HG03108 (cell line): Measurements from ENCODE around the gene IFIH1.

ENCODE experiments used
- ATAC-seq: cut with Tn5 transposase; IDR thresholded peaks from one replicate; pipeline ENCODE4 v1.9.1; 2021; ENCODE audit warnings: moderate library complexity; ENCODE audit not compliant: unreplicated experiment

Gene IFIH1

GRCh38 chr2:162258686-162259085 is 59.8 kb downstream of the IFIH1 start:
- ATAC-seq: no peak

GRCh38 chr2:162258169-162258568 is 60.3 kb downstream of the IFIH1 start:
- ATAC-seq: no peak

GRCh38 chr2:162257425-162257824 is 61.1 kb downstream of the IFIH1 start:
- no peak for ATAC-seq

GRCh38 chr2:162256591-162256991 is 61.9 kb downstream of the IFIH1 start:
- ATAC-seq: no peak

GRCh38 chr2:162254236-162254871 is 64.1 kb downstream of the IFIH1 start:
- no peak for ATAC-seq

- no peak for ATAC-seq
These were observed 65.0 kb downstream of the IFIH1 start for GRCh38 chr2:162253435-162253834.

GRCh38 chr2:162252153-162252552 is 66.3 kb downstream of the IFIH1 start:
- ATAC-seq: no peak

GRCh38 chr2:162245781-162246180 is 72.7 kb downstream of the IFIH1 start:
- ATAC-seq: no peak

- ATAC-seq: no peak
These were observed 73.4 kb downstream of the IFIH1 start for GRCh38 chr2:162245061-162245460.

- no peak for ATAC-seq
These were observed 73.9 kb downstream of the IFIH1 start for GRCh38 chr2:162244541-162245031.

- ATAC-seq: no peak
These were observed 74.8 kb downstream of the IFIH1 start for GRCh38 chr2:162243715-162244114.

GRCh38 chr2:162243294-162243693 is 75.2 kb downstream of the IFIH1 start, which contains the start of gene FAP:
Gene FAP, minus strand, starts transcription at chr2:162243445. Its CDS starts 118 bp downstream, at chr2:162243327.
- ATAC-seq: no peak

- no peak for ATAC-seq
These were observed 75.8 kb downstream of the IFIH1 start for GRCh38 chr2:162242586-162243280.

GRCh38 chr2:162241571-162241970 is 76.9 kb downstream of the IFIH1 start:
- no peak for ATAC-seq

- no peak for ATAC-seq
These were observed 83.6 kb downstream of the IFIH1 start for GRCh38 chr2:162234620-162235462.

- ATAC-seq: no peak
These were observed 85.3 kb downstream of the IFIH1 start for GRCh38 chr2:162233197-162233596.

- ATAC-seq: no peak
These were observed 85.8 kb downstream of the IFIH1 start for GRCh38 chr2:162232671-162233070.

- ATAC-seq: no peak
These were observed 86.5 kb downstream of the IFIH1 start for GRCh38 chr2:162232027-162232426.

- ATAC-seq: no peak
These were observed 87.7 kb downstream of the IFIH1 start for GRCh38 chr2:162230761-162231160.

- ATAC-seq: no peak
These were observed 91.6 kb downstream of the IFIH1 start for GRCh38 chr2:162226836-162227235.

GRCh38 chr2:162221064-162221463 is 97.4 kb downstream of the IFIH1 start:
- ATAC-seq: peak; percentile 82
